ENCODE data around the gene SUPT6H. TPM values are rescaled to one million over a fixed set of nuclear protein-coding genes. Genes with fewer than 3 reads are reported as not detected.
A peak's percentile ranks its signal among the peaks of the same experiment; 100 is the strongest.
"Not testable (repeated sequence)": the region's sequence is repeated elsewhere in the genome, so short reads cannot be mapped to it uniquely, and the experiment has no call there.

The SUPT6H gene
- total and polyA plus RNA-seq, 8 donors = 21.8 to 49.0 (median 30.0) TPM

- 87% methylated on average over 10 to 11 of the region's 11 CpGs for WGBS, 2 donors
- ATAC-seq = no peak
- H3K27me3 ChIP-seq = no peaks in the 10 kb centered on the region
- no peak overlapping the region for H3K27ac ChIP-seq
- H3K9me3 ChIP-seq = no peaks in the 10 kb centered on the region
- TF ChIP-seq CTCF (IDR thresholded peaks at IDR 0.05) = no peak
- H3K4me3 ChIP-seq = no peak overlapping the region
- H3K36me3 ChIP-seq = no peaks in the 10 kb centered on the region
- peak in 1 of 6 donors; percentile 13 for DNase-seq
- H3K4me1 ChIP-seq = peaks cover 0 to 13% (median 0%) of the 10 kb centered on the region in 3 donors
- FAIRE-seq = no peak
- intact Hi-C loops (cut with DNase I) = no loop called here
Observed at GRCh38 chr17:28729950-28730330, 67.9 kb downstream of the SUPT6H start.

- DNase-seq (no peak), FAIRE-seq (no peak), ATAC-seq (no peak)
- Histone ChIP-seq H3K27ac (no peak overlapping the region), H3K4me1 (peaks cover 0 to 5% (median 0%) of the 10 kb centered on the region in 3 donors), H3K27me3 (no peaks in the 10 kb centered on the region), H3K9me3 (no peaks in the 10 kb centered on the region), H3K36me3 (no peaks in the 10 kb centered on the region), H3K4me3 (no peak overlapping the region)
- TF ChIP-seq CTCF (IDR thresholded peaks at IDR 0.05) = no peak
- intact Hi-C loops (cut with DNase I) = no loop called here
- 88 to 93% methylated on average over 1 of the region's 1 CpG for WGBS, 2 donors
Observed at GRCh38 chr17:28733346-28733745, 71.3 kb downstream of the SUPT6H start.

- intact Hi-C loops (cut with DNase I) = no loop called here
- H3K9me3 ChIP-seq = no peaks in the 10 kb centered on the region
- no peaks in the 10 kb centered on the region for H3K27me3 ChIP-seq
- ATAC-seq (no peak), FAIRE-seq (no peak), DNase-seq (peak in 1 of 6 donors; percentile 3)
- WGBS, 2 donors = 88% methylated on average over 10 of the region's 10 CpGs
- no peak overlapping the region for H3K4me3 ChIP-seq
- no peak overlapping the region for H3K27ac ChIP-seq
- TF ChIP-seq CTCF (IDR thresholded peaks at IDR 0.05) = no peak
- H3K4me1 ChIP-seq = no peaks in the 10 kb centered on the region
- H3K36me3 ChIP-seq = no peaks in the 10 kb centered on the region
Observed at GRCh38 chr17:28734712-28735241, 72.8 kb downstream of the SUPT6H start.

GRCh38 chr17:28735242-28735722 is 73.3 kb downstream of the SUPT6H start:
- DNase-seq = peak in 2 of 6 donors; percentile 12 to 50
- Histone ChIP-seq H3K9me3 (no peaks in the 10 kb centered on the region), H3K36me3 (no peaks in the 10 kb centered on the region), H3K27ac (no peak overlapping the region), H3K4me1 (no peaks in the 10 kb centered on the region), H3K4me3 (no peak overlapping the region), H3K27me3 (no peaks in the 10 kb centered on the region)
- peak in 1 of 4 donors; percentile 38 for ATAC-seq
- no peak for TF ChIP-seq CTCF (IDR thresholded peaks at IDR 0.05)
- 74 to 76% methylated on average over 5 of the region's 5 CpGs for WGBS, 2 donors
- intact Hi-C loops (cut with DNase I) = no loop called here
- FAIRE-seq = no peak

- H3K27me3 ChIP-seq; ATAC-seq; H3K27ac ChIP-seq; H3K4me1 ChIP-seq; DNase-seq; H3K36me3 ChIP-seq; H3K9me3 ChIP-seq; FAIRE-seq; intact Hi-C loops (cut with DNase I); H3K4me3 ChIP-seq: not testable (repeated sequence)
- WGBS, 2 donors = 90 to 94% methylated on average over 4 to 5 of the region's 8 CpGs
Observed at GRCh38 chr17:28735913-28736769, 74.1 kb downstream of the SUPT6H start.
